ENCODE measurements around the gene NMT2. TPM values are rescaled to one million over a fixed set of nuclear protein-coding genes. Genes with fewer than 3 reads are reported as not detected.

The NMT2 gene
- total and polyA plus RNA-seq, 2 of the 4 experiments (the other 2 are of a cell fraction) = 18.7 to 41.0 TPM

DNA sequence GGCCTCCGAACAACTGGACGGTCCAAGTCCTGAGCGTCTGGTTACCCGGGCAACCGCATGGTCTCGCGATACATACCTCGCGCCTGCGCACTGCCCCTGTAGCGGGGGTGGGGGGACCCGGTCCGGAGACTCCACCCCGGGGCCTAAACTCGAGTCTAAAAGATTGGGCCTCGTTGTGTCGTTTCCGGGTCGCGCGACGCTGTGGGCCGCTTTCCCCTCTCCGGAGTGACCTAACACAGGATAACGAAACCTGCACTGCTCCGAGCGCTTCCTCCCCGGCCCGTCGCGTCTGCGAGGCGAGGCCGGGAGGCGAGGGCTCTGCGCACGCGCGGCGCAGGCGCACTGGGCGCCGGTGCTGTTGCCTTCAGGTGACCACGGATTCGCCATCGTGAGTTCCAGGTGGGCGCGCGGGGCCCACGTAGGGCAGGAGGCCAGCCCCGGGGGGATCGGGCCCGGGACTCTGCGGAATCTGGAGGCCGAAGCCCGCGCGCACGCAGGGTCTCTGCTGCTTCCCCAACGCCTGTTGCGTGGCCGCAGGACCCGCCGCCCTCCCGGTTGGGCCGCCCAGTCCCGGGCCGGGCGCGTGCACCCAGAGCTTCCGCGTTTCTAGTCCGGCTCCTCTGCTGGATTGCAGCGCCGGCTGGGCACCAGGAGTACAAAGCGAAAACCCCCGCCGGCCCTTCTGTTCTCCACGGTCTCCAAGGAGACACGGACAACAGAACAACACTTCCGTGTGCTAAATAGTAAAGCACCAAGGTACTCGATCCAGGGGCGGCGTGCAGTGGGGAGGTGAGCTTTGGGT lies 71.3 kb downstream of the NMT2 start, which contains the start of gene RPP38 (continued):
- TF ChIP-seq SMC3 (IDR thresholded peaks at IDR 0.05; ENCODE audit: low read depth, low read length) (no peak), MAFK (IDR thresholded peaks at IDR 0.05; ENCODE audit: low read depth, low read length) (no peak)

DNA sequence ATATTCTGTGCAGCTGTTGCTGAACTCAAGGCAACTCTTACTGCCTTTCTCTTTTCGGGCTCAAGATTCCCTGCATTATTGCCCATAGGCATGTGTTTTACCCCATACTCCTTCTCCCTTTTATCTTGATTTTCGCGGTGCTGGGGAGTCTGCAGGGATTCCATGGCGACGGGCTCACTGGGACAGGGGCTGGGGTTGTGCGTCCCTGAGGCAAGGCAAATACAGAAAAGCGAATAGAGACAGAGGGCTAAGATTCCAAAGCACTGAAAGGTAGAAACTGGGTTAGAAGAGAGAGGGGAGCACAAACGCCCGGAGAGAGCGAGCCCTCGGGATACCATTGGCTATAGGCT lies 71.9 kb downstream of the NMT2 start:
- in situ Hi-C loops (cut with MboI; ENCODE audit: low sequenced_read_pairs) = loop anchor here (25.0 kb wide), 1 partner anchor 584 kb away; no protein-coding TSS in a partner anchor
- WGBS, 2 experiments (ENCODE audit: extremely low coverage in 2 of 2, insufficient read length in 1 of 2) = 0% methylated on average over 1 of the region's 11 CpGs; no CpG with 5 or more reads in 1 of the 2 experiments
- no peak for TF ChIP-seq CHD1 (IDR thresholded peaks at IDR 0.05; ENCODE audit: low read depth, low read length)
- no peak for TF ChIP-seq MAFK (IDR thresholded peaks at IDR 0.05; ENCODE audit: low read depth, low read length)
- no peak for TF ChIP-seq FOS (IDR thresholded peaks at IDR 0.05; ENCODE audit: low read depth, low read length)
- TF ChIP-seq CEBPB (IDR thresholded peaks at IDR 0.05; ENCODE audit: low read depth, low read length) = no peak
- TF ChIP-seq USF2 (IDR thresholded peaks at IDR 0.05; ENCODE audit: low read depth, low read length) = no peak
- TF ChIP-seq RCOR1 (IDR thresholded peaks at IDR 0.05; ENCODE audit: insufficient replicate concordance, low read length) = no peak
- no peak for TF ChIP-seq MAZ (IDR thresholded peaks at IDR 0.05; ENCODE audit: borderline replicate concordance, low read depth, low read length)
- TF ChIP-seq RAD21 (IDR thresholded peaks at IDR 0.05; ENCODE audit: low read length) = no peak
- Histone ChIP-seq H4K91ac (ENCODE audit: insufficient read depth, low read depth, low read length) (no peak overlapping the region), H2AK9ac (replicated peaks; ENCODE audit: low read depth, low read length, poor library complexity) (peak overlapping the region; percentile 79), H4K8ac (ENCODE audit: low read depth in 2 of 2, low read length in 2 of 2) (peak overlapping the region; percentile 77 to 84; a peak in 3 of 4 replicates), H3K4me1 (ENCODE audit: control insufficient read depth, insufficient read depth, low read length) (no peaks in the 10 kb centered on the region; the same call in 1 of the 2 replicates), H3K4me2 (ENCODE audit: low read depth, low read length) (peak overlapping the region; percentile 94), H3K36me3 (ENCODE audit: control insufficient read depth, insufficient read depth, low read length) (0 out of 2 replicates have a peak, but pooled peaks cover 2% of the 10 kb centered on the region), H4K20me1 (ENCODE audit: insufficient read depth, low read length) (no peaks in the 10 kb centered on the region; the same call in 1 of the 2 replicates), H2BK5ac (ENCODE audit: low read depth, low read length, poor library complexity, severe bottlenecking) (no peak overlapping the region), H3K27me3 (ENCODE audit: control insufficient read depth, insufficient read depth, low read length) (no peaks in the 10 kb centered on the region), H3K9ac (ENCODE audit: low read depth, low read length) (peak overlapping the region; percentile 54), H3K18ac (ENCODE audit: low read depth, low read length) (no peak overlapping the region), H3K23ac (ENCODE audit: low read depth, low read length) (peak overlapping the region; percentile 49; the same call in 1 of the 2 replicates), H2AFZ (replicated peaks; ENCODE audit: low read length, poor library complexity) (peak overlapping the region; percentile 99), H2BK20ac (ENCODE audit: low read depth, low read length) (no peak overlapping the region), H4K5ac (ENCODE audit: low read depth, low read length) (no peak overlapping the region), H3K4me3 (ENCODE audit: insufficient read depth, low read depth, low read length) (peak overlapping the region; percentile 70), H3K14ac (replicated peaks; ENCODE audit: low read depth, low read length) (no peak overlapping the region), H3K56ac (ENCODE audit: extremely low read depth, insufficient read depth, low read length) (no peak overlapping the region), H2BK15ac (ENCODE audit: low read depth, low read length) (no peak overlapping the region), H3K4ac (ENCODE audit: low read depth, low read length) (no peak overlapping the region), H3K27ac (ENCODE audit: insufficient read depth, low read length) (no peak overlapping the region), H2BK120ac (ENCODE audit: low read depth, low read length) (no peak overlapping the region), H2AK5ac (ENCODE audit: low read depth, low read length) (no peak overlapping the region), H3K9me3 (ENCODE audit: control insufficient read depth, insufficient read depth, low read length) (no peaks in the 10 kb centered on the region), H3K9me1 (ENCODE audit: insufficient read depth, low read length) (peaks cover 4% of the 10 kb centered on the region; the same call in 1 of the 2 replicates), H3K79me1 (ENCODE audit: low read depth in 1 of 2, low read length in 2 of 2) (peaks cover 22 to 37% of the 10 kb centered on the region in 2 experiments)
- no peak for ATAC-seq (ENCODE audit: low read depth)
- no TSS peak for BruUV-seq (replicated peaks)
- intact Hi-C loops (cut with micrococcal nuclease) = no loop called here
- ChIA-PET CTCF (no interaction called here), POLR2A (ENCODE audit: unreplicated experiment) (no interaction called here)
- dilution Hi-C loops (cut with HindIII; ENCODE audit: low sequenced_read_pairs, unreplicated experiment) = no loop called here
- no peak for DNase-seq
